PC-3 (cell line): ENCODE data around the gene LGR4. TPM values are rescaled to one million over a fixed set of nuclear protein-coding genes. Genes with fewer than 3 reads are reported as not detected.

Source experiments
- ATAC-seq: fragments of 200-7000 bp; cut with Tn5 transposase; 2 replicates; pipeline ENCODE4 v1.9.1; 2020; ENCODE audit warnings: mild to moderate bottlenecking, moderate library complexity
- BruUV-seq: library from RNA; stranded (reverse); fragments of 400-500 nt; replicated peaks from 2 replicates; lab custom pipeline; 2021; lab: Mats Ljungman, UMichigan
- CTCF ChIA-PET: fragments of 300-600 bp; sonication (Branson Sonifier 250); formaldehyde crosslinking; loops from one replicate; lab custom pipeline; 2022; ENCODE audit warnings: antibody characterized with exemption; lab: Charles Lee
- POLR2A ChIA-PET: fragments of 300-600 bp; sonication (Branson Sonifier 250); formaldehyde crosslinking; loops from one replicate; lab custom pipeline; 2022; ENCODE audit warnings: antibody characterized with exemption; ENCODE audit not compliant: unreplicated experiment; lab: Charles Lee
- DNase-seq: peaks from one replicate; pipeline ENCODE4 v3.0.0-alpha.2; 2015
- H2AFZ ChIP-seq: fragments of 300-600 bp; sonication (generic); 2 replicates; pipeline ENCODE4 v1.6.0; 2016; ENCODE audit warnings: antibody characterized with exemption, low read length
- H3F3A ChIP-seq: fragments of 300-600 bp; sonication (generic); one replicate; pipeline ENCODE4 v1.6.0; 2017; ENCODE audit warnings: antibody characterized with exemption, low read length, control low read depth, mild to moderate bottlenecking; ENCODE audit not compliant: unreplicated experiment
- H3K27ac ChIP-seq: fragments of 300-600 bp; sonication (generic); 2 replicates; pipeline ENCODE4 v1.5.1; 2016; ENCODE audit warnings: mild to moderate bottlenecking, low read length
- H3K27me3 ChIP-seq: fragments of 300-600 bp; sonication (generic); 2 replicates; pipeline ENCODE4 v1.6.1; 2016; ENCODE audit warnings: low read length, mixed read lengths
- H3K36me3 ChIP-seq: fragments of 300-600 bp; sonication (generic); 2 replicates; pipeline ENCODE4 v1.6.1; 2016; ENCODE audit warnings: low read depth, mixed run types, low read length, mixed read lengths
- H3K4me1 ChIP-seq: fragments of 300-600 bp; sonication (generic); 2 replicates; pipeline ENCODE4 v1.5.1; 2016; ENCODE audit warnings: low read length; ENCODE audit not compliant: insufficient read depth
- H3K4me2 ChIP-seq: fragments of 300-600 bp; sonication (generic); 2 replicates; pipeline ENCODE4 v1.6.0; 2016; ENCODE audit warnings: low read length
- H3K4me3 ChIP-seq: fragments of 300-600 bp; sonication (generic); 2 replicates; pipeline ENCODE4 v1.5.1; 2016; ENCODE audit warnings: mild to moderate bottlenecking, low read length, mixed read lengths
- H3K79me2 ChIP-seq: fragments of 300-600 bp; sonication (generic); 2 replicates; pipeline ENCODE4 v1.6.1; 2017; ENCODE audit warnings: low read length, mixed read lengths
- H3K9ac ChIP-seq: fragments of 300-600 bp; sonication (generic); 2 replicates; pipeline ENCODE4 v1.6.0; 2016; ENCODE audit warnings: mild to moderate bottlenecking, low read length
- H3K9me2 ChIP-seq: fragments of 300-600 bp; sonication (generic); replicated peaks from 2 replicates; pipeline ENCODE4 v1.6.1; 2016; ENCODE audit warnings: mixed run types, low read length, mixed read lengths
- H3K9me3 ChIP-seq: fragments of 300-600 bp; sonication (generic); 2 replicates; pipeline ENCODE4 v1.6.1; 2016; ENCODE audit warnings: low read length, mixed read lengths
- H4K20me1 ChIP-seq: fragments of 300-600 bp; sonication (generic); 2 replicates; pipeline ENCODE4 v1.6.1; 2016; ENCODE audit warnings: low read length, mixed read lengths
- EZH2 ChIP-seq: fragments of 300-600 bp; sonication (generic); IDR thresholded peaks from one replicate; pipeline ENCODE4 v1.6.1; 2017; ENCODE audit warnings: antibody characterized with exemption, mild to moderate bottlenecking, low read length; ENCODE audit not compliant: unreplicated experiment
- EZH2phosphoT487 ChIP-seq: fragments of 300-600 bp; sonication (generic); IDR thresholded peaks from 2 replicates; pipeline ENCODE4 v1.6.1; 2018; ENCODE audit warnings: mild to moderate bottlenecking, antibody characterized with exemption, low read length, borderline replicate concordance
- intact Hi-C: fragments of 100-400 bp; cut with micrococcal nuclease; formaldehyde crosslinking; loops from 2 replicates; pipeline ENCODE4 v1.9.0; 2023
- total RNA-seq: library from RNA; depleted of rRNA; stranded (reverse); fragments of >200 nt; gene quantifications from 2 replicates; pipeline ENCODE4 v1.2.3, GENCODE V29; 2014
- TF ChIP-seq, protein P1 (sequence below): fragments of 300-600 bp; sonication (generic); conservative IDR thresholded peaks from 2 replicates; pipeline ENCODE4 v1.5.1; 2017; ENCODE audit warnings: antibody characterized with exemption, low read depth, mild to moderate bottlenecking, low read length

Gene LGR4
- total RNA-seq, 1 experiment from 2014 or later, result 13.5 TPM

DNA sequence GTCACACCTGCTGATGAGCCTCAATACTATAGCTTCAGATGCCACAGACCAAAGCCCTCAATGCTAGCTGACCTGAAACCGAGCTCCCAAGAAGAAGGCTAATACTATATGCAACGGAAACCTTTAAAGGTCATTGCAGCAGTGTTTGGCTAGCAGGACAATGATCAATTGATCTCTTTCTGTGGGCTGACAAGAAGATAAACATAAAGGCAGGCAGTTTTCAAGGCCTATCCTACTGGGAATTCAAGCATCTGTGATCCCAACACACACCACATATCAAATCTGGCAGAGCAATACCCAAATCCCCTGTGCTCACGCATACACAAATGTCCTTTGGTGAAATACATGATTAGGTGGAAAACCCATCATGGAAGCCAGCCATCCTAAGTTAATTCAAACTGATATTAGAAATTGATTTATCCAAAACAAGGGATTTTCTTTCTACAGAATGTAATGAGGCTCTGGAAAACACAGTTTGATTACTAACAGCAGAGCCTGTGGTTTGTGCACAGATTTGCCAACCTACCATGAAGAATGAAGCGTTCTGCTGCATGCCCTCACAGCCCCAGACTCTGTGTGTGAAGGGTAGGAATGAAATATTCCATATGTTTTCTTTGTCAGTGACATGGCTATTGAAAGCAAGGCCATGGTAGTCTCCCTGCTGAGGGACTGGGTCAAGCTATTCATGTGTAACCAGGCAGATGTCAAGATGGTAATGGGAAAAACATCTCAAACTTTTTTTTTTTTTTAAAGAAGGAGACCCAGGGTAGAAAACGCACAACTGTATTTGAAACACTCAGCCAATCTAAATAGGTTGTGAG, 12.2 kb downstream of the LGR4 start:
- peaks cover 54% of the 10 kb centered on the region for H3K4me1 ChIP-seq
- H3K9me3 ChIP-seq, result no peaks in the 10 kb centered on the region
- ChIA-PET CTCF (interaction anchor here (0.6 kb wide), 1 partner anchor 1726 kb away, joined by 3 read pairs; no protein-coding TSS in a partner anchor), POLR2A (no interaction called here)
- no peak for ATAC-seq
- no peak overlapping the region for H3K9ac ChIP-seq
- no peaks in the 10 kb centered on the region for H3K27me3 ChIP-seq
- TF ChIP-seq EZH2, result no peak
- no peak for TF ChIP-seq EZH2phosphoT487
- TF ChIP-seq, protein P1, sequence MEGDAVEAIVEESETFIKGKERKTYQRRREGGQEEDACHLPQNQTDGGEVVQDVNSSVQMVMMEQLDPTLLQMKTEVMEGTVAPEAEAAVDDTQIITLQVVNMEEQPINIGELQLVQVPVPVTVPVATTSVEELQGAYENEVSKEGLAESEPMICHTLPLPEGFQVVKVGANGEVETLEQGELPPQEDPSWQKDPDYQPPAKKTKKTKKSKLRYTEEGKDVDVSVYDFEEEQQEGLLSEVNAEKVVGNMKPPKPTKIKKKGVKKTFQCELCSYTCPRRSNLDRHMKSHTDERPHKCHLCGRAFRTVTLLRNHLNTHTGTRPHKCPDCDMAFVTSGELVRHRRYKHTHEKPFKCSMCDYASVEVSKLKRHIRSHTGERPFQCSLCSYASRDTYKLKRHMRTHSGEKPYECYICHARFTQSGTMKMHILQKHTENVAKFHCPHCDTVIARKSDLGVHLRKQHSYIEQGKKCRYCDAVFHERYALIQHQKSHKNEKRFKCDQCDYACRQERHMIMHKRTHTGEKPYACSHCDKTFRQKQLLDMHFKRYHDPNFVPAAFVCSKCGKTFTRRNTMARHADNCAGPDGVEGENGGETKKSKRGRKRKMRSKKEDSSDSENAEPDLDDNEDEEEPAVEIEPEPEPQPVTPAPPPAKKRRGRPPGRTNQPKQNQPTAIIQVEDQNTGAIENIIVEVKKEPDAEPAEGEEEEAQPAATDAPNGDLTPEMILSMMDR, result no peak
- peaks cover 6% of the 10 kb centered on the region for H3F3A ChIP-seq
- H3K36me3 ChIP-seq, result no peaks in the 10 kb centered on the region
- no peak overlapping the region for H3K27ac ChIP-seq
- no peak for DNase-seq
- peaks cover 83% of the 10 kb centered on the region for H3K79me2 ChIP-seq
- no peaks in the 10 kb centered on the region for H3K9me2 ChIP-seq
- no peak overlapping the region for H2AFZ ChIP-seq
- intact Hi-C loops, result no loop called here
- no TSS peak for BruUV-seq
- H3K4me2 ChIP-seq, result no peak overlapping the region
- no peak overlapping the region for H3K4me3 ChIP-seq
- no peaks in the 10 kb centered on the region for H4K20me1 ChIP-seq

GRCh38 chr11:27459191-27459590, 13.4 kb downstream of the LGR4 start:
- H3F3A ChIP-seq, result peaks cover 6% of the 10 kb centered on the region
- H3K4me1 ChIP-seq, result peaks cover 52% of the 10 kb centered on the region
- ATAC-seq (no peak), DNase-seq (no peak)
- H3K9me2 ChIP-seq, result no peaks in the 10 kb centered on the region
- no peak overlapping the region for H3K9ac ChIP-seq
- no peak overlapping the region for H3K27ac ChIP-seq
- intact Hi-C loops, result no loop called here
- H3K79me2 ChIP-seq, result peaks cover 84% of the 10 kb centered on the region
- TF ChIP-seq EZH2phosphoT487, result no peak
- TF ChIP-seq, protein P1, result no peak
- no peak for TF ChIP-seq EZH2
- ChIA-PET POLR2A (no interaction called here), CTCF (no interaction called here)
- H3K27me3 ChIP-seq, result no peaks in the 10 kb centered on the region
- no peak overlapping the region for H2AFZ ChIP-seq
- H4K20me1 ChIP-seq, result no peaks in the 10 kb centered on the region
- H3K36me3 ChIP-seq, result no peaks in the 10 kb centered on the region
- no peak overlapping the region for H3K4me3 ChIP-seq
- H3K9me3 ChIP-seq, result no peaks in the 10 kb centered on the region
- BruUV-seq, result no TSS peak
- no peak overlapping the region for H3K4me2 ChIP-seq

DNA sequence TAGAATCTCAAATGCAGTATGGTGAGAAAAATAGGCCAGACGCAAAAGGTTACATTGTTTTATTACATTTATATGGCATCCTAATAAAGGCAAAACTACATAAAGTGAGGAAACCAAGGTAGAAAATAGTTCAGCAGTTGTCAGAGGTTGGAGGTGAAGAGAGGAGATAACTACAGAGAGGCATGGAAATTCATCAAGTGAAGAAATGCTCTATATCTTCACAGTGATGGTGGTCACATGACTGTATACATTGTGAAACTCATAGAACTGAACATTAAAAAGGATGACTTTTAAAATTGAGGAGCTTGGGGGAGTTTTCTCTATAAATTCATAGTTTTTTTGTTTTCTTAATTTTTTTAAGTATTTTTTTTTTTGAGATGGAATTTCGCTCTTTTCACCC, 14.4 kb downstream of the LGR4 start:
- Histone ChIP-seq H3F3A (peaks cover 6% of the 10 kb centered on the region), H3K9ac (no peak overlapping the region), H3K9me2 (no peaks in the 10 kb centered on the region), H3K27ac (no peak overlapping the region), H3K36me3 (no peaks in the 10 kb centered on the region), H2AFZ (no peak overlapping the region), H3K27me3 (no peaks in the 10 kb centered on the region), H3K9me3 (no peaks in the 10 kb centered on the region), H3K79me2 (peaks cover 84% of the 10 kb centered on the region), H3K4me2 (no peak overlapping the region), H3K4me3 (no peak overlapping the region), H4K20me1 (no peaks in the 10 kb centered on the region), H3K4me1 (peaks cover 48% of the 10 kb centered on the region)
- TF ChIP-seq EZH2 (no peak), EZH2phosphoT487 (no peak)
- TF ChIP-seq, protein P1, result no peak
- ATAC-seq, result no peak
- ChIA-PET POLR2A (no interaction called here), CTCF (no interaction called here)
- BruUV-seq, result no TSS peak
- intact Hi-C loops, result no loop called here
- DNase-seq, result no peak
